ENCODE measurements around the gene CCDC187.

The CCDC187 gene

DNA sequence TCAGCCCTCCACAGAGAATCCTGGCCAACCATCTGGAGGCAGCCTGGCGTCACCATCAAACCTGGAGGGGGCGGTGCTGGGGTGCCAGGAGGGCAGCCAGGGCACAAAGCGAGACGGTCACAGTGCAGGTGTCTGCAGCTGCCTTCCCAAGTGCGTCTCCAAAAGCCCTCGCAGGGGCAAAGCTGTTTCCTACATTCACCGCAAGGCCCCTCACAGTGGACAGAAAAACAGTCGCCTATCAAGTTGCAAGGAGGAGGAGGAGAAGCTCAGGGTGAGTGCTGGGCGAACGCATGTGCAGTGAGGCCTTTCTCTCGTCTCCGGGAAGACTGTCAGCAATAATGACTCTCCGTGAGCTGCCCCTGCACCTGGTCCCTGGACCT lies 81.0 kb downstream of the CCDC187 start:
- DNase-seq = no peak

DNA sequence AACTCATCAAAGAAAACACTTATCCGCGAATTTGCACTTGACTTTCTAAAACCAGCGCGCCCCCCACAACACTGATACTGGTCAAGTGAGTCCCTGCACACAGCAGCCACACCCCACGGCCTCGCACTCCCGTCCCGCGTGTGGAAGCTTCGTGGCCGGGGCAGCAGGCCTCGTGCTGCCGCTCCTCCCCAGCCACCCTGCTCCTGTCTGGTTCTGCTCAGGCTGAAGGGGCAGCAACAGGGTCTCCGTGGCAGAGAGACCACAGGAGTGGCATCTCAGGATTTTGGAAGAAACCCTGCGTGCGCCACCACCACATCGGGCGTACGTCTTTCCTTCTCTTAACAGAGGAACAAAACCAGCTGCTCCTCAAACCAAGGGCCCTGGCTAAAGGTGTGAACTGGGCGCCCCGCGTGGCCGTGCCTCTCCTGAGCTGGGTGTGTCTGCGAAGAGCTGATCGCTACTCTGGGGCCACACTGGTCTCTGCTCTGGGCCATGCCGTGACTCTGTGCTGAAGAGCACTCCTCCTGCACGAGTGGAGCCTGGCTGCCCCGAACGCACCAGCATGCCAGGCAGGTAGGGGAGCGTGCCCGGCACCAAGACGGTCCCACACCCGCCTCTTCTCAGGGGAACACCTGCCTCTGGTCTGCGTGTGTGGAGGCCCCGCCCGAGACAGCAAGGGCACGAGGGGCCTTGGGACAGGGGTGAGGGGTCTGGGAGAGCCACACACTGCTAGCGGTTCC lies 81.6 kb downstream of the CCDC187 start:
- DNase-seq = no peak

DNA sequence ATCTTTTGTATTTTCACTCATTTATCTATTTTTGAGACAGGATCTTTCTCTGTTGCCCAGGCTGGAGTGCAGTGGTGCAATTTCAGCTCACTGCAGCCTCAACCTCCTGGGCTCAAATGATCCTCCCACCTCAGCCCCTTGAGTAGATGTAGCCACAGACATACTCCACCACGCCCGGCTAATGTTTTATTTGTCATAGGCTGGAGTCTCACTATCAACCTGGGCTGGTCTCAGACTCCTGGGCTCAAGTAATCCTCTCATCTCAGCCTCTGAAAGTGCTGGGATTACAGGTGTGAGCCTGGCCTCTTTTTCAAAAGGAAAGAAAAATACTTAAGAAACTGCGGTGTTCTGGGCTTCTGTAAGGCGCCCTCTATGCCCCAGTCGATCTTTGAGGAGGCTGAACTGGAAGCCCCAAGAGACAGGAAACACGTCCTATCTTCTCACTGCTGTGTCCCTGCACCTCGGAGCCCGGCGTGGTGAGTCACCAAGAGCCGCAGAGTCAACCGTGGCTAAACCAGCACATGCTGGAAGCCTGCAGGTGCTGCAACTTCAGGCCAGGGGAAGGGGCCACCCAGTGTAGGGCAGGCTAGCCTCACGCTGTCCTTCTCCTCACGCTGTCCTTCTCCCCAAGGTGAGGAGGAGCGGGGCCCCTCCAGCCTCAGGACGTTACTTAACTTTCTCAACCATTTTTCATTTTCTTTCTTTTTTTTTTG lies 83.7 kb downstream of the CCDC187 start:
- DNase-seq = no peak

DNA sequence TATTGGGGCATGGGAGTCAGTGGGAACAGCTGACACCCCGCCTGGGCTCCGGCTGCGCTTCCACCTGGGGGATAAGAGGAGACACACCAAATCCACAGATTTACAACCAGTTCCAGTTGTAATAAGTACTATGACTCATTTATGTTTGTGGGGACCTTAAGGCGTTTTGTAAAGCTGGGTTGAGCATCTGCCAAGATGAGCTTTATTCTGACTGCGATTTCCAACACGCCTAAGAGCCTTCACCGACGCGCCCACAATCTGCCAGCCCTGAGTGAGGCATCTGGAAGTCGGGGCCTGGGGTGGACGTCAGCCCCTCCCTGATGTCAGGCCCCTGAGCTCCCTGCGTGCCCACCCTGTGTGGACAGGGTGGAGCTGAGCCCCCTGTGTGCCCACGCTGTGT lies 84.6 kb downstream of the CCDC187 start:
- no peak for DNase-seq

DNA sequence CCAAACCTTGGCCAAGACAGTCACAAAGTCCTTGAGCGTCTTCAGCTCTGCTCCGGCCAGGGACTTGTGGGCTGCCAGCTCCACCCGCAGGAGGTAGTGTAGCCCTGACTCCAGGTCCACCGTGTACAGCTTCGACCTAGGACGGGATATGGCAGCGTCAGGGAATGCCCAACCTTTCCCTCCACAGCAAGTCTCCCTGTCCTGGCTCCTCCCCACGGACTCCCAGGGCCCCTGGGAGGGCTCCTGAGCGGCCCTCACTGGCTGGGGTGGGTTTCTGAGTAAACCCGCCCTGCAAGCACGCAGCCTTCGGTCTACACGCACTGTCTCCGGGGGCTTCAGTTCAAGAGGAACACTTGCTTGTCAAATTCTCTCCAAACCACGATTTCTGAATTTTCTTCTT lies 85.2 kb downstream of the CCDC187 start:
- no peak for DNase-seq

DNA sequence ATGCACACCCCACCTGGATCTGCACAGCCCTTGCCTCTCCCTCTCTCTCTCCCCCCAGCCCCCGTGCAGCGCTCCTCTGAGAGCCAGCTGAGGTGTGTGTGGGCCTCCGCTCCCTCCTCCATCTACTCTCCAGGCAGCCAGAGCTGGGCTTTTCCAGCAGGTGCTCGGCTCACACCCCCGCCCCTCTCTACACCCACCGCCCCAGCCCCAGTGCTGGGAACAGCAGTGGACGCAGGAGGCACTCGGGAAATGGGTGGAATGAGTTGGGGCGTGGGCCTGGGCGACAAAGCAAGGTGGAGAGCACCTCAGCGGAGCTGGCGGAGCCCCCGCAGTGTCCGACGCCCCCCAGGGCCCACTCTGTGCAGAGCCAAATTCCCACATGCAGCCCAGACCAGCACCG lies 85.6 kb downstream of the CCDC187 start:
- no peak for DNase-seq

DNA sequence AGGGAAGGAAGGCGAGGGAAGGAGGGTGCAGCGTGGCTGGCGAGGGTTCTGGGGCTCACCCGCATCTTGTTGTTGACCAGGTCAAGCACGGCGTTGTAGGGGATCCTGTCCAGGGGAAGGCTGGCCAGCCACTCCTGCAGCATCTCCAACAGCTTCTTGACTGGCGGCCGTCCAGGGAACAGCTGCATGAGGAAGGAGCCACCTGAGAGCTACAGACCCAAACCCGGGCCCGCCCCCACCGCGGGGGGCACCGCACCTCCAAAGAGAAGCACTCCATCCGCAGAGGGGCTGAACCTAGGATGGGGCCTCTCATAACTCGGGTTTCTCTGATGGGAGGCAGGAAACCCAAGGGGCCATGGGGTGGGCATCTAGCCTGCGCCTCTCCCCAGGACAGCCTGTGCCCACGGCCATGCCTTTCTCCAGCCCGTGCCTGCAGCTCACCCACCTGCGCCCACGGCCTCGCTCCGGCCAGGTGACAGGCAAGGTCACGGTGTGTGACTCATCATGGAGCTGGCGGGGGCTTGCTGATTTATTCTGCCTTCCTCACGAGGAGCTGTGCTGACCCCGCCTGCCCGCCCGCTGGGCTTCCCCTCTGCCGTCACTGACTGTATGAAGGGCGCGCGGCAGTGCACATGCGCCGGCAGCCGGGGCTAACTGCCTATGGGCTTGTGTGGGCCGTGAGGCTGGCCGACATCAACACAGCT lies 87.2 kb downstream of the CCDC187 start:
- DNase-seq = no peak

DNA sequence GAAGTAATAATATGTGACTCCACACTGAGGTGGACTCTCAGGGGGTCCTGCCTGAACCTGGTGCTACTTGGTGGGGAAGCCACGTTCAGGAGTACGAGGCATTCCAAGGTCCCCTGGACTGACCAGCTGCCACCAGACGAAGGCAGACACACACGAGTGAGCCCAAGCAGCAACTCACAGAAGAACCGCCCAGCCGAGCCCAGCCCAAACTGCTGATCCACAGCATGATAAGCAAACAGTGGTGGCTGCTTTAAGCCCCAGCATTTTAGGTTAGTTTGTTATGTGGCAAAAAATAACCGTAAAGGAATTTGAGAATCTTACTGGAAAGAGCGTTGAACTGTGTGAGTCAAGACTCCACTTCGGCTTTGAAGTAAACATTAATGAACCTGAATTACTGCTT lies 90.2 kb downstream of the CCDC187 start:
- DNase-seq = no peak

DNA sequence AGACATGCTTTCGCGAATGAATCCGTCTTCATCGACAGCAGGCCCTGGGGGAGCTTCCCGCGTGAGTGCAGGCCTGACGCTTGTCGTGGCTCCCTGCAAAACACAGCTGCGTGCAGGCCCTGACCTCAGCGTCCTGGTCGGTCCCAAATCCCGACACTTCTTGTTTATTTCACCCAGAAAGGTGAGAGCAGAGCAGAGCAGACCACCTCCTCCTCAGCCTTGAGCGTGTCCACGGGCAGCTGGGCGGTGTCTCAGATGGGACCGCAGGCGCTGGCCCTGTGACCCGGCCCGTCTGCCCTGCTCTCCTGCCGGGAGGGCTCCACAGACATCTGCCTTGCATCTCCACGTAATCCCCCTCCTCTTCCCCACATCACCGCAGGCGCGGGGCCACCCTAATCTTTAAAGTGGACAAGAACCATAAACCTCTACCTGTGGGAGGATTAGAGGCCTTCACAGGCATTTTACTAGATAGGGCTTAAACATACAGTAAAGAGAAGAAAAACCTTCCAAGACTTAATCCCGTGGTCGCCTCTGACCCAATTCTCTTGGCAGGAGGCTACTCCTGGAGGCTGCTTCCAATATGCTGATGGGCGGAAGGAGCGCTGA lies 91.4 kb downstream of the CCDC187 start:
- no peak for DNase-seq

DNA sequence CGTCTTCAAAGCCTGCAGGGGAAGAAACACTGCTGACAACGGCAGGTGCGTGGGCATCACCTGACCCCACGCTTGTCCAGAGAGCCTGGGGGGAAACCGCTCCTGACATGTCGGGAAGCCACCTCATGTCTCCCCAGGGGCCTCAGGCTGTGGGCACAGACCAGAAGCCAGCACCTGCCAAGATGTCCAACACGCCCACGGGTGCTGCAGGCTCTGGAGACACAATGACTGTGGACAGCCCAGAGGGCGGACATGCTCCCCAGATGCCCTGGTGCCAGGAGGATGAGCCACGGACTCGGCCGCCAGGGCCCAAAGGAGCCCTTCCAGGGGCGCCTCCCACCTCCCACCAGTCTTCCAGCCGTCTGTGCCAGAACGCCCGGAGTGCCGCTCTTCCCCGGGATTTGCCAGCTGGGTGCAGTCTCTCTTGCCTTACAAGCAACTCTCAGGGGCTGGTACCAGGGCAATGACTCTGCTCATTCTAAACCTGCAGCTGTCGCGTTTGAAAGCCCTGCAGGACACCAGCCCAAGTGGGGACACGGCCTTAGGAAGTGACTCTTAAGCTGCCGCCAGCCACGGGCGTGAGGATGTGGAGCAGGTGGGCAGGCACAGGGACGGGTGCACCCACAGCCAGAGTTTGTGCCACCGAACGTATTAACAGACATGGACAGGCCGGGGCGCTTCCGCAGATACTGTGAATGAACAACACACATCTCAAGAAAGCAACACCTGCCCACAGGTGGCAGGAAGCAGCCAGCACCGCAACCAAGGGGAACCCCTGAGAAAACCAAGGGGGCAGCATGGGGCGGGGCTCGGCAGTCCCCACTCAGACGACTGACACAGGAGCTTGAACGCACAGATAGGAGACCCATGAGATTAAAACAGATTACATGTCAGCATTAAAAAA lies 92.2 kb downstream of the CCDC187 start:
- DNase-seq = no peak

DNA sequence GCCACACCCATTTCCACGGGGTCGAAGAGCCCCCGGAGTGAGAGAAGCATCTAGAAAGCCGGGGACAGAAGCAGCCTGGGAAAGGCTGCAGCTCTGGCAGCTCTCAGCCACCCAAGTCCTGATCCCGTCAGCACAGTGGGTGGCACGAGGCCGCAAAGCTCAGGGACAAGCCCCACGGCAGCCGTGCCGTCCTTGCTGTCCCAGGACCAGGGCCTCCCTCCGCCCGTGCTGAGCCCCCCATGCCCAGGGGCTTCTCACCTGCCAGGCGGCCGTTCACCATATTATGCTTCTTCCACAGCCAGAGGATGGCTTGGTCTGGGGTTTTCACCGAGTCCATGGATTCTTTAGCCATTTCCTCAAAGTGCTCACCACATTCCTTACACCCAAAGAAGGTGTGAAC lies 92.9 kb downstream of the CCDC187 start:
- no peak for DNase-seq

DNA sequence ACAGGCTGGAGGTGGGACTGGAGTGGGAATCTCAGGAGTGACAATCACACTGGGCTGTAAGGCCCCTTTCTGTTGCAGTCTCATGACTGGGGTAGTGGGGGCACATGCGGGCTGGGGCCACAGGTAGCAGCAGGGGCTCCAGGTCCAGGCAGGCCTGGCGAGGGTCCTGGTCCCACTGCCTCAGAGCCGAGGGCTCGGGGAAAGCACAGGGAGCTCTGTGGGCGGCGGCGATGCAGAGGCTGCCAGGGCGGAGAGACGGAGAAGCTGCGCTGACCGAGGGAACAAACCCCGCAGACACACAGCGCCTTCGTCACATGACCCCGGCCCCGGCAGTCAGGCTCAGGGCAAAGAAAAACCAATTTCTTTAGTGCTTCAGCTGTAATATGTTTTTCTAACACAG lies 93.6 kb downstream of the CCDC187 start:
- no peak for DNase-seq

DNA sequence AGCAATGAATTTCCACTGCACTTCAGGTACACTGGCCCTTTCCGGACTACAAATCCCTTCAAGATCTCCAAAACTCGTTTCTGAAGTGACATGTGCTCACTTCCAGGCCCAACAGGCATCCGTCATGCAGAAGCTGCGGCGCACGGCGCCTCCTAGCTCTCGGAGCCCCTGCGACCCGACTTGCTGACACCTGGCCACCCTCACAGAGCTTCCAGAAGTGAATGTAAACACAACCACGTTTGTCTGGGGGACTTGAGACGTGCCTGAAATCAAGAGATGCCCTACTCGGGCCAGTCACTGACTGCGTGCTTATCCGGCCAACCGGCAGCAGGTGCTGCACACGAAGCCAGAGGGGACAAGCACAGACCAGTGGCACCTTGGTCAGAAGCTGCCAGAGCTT lies 94.1 kb downstream of the CCDC187 start:
- DNase-seq = no peak

DNA sequence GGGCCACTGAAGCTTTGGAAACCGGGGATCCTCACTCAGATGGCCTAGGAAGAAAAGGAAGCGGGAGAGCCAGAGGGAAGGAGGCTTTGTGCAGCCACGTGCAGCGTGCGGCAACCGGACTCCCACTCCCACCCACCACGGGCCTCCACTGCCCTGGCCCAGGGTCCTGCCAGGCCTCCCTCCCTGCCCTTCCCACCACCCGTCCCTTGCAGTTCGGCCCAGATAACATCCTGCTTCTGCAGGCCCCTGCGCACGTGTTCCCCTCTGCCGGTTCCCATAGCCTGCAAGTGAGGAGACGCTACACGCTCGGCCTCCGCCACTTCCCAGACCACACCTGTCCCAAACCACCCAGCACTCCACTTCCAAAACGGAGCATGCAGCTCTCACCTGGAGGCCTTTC lies 94.7 kb downstream of the CCDC187 start:
- DNase-seq = no peak

DNA sequence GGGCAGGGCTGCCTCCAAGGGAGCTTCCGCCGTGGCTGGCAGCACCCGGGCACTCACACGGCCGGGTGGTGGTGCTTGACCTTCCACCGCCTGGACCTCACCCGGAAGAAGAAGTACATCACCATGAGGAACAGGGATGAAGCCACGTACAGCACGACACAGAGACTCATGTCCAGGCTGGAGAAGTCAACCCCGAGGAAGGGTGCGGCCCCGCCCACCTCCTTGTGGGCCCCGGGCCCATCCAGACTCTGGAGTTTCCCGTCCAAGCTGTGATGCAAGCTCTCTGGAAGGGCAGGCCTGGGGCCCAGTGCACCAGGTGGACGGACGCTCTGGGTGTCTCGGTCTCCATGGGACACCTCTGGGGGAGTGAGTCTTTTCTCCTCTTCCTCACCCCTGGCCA lies 95.2 kb downstream of the CCDC187 start:
- no peak for DNase-seq

DNA sequence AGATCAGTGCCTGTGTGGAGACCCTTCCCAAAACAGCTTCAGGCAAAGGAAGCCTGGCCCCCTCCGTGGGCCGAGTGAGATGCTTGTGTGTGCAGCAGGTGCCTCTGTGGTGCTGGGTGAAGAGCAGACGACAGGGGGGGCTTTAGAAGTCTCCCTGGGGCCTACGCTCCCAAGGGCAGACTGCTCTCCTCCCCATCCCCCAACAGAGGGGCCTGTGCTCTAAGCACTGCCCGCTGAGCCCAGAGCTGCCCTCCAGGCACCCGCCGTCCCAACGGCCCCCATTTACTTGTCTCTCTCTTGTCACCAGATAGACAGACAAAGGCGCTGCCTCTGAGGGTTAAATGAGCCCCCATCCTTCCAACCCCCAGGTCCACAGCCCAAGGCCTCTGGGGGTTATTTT lies 96.3 kb downstream of the CCDC187 start:
- no peak for DNase-seq

DNA sequence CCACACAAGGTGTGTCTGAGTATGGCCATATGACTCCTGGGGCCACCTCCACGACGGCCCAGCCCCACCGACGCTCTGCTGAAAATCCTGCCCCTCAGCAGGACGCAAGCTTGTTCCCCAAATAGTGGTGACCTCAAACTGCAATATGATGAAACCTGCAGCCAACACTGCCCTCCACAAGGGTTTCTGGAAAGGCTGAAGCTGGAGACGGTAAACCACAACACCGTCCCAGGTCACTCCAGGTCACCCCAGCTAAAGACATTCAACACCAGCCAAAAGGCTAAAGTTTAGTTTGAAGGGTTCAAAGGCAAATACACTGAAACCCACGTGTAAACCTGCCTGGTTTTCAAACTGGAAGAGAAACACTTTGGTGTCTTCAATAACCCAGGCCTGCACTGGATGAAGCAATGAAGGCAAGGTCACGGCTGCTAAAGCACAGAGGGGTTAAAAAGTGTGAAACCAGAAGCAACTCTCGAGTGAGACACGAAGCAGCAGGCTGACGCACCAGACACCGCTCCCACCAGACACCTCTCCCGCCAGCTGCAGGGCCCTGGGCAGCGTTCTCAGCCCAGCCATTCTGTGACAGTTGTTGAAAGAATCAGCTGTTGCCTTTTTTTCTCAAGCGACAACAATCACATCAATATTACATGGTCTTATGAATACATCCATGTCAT lies 97.2 kb downstream of the CCDC187 start:
- DNase-seq = peak; percentile 2 to 54 (median 38)

DNA sequence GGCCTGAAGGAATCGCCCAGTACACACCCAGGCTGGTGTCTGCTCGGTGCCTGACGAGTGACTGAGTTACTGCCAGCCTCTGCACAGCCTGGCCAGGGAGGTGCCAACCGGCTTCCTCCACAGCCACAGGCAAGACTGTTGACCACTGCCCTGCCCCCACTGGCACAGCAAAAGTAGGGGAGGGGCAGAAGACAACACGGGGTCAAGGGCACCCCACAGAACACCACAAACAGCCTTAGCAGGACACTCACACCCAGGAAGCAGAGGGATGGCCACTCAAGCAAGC lies 98.2 kb downstream of the CCDC187 start:
- no peak for DNase-seq

DNA sequence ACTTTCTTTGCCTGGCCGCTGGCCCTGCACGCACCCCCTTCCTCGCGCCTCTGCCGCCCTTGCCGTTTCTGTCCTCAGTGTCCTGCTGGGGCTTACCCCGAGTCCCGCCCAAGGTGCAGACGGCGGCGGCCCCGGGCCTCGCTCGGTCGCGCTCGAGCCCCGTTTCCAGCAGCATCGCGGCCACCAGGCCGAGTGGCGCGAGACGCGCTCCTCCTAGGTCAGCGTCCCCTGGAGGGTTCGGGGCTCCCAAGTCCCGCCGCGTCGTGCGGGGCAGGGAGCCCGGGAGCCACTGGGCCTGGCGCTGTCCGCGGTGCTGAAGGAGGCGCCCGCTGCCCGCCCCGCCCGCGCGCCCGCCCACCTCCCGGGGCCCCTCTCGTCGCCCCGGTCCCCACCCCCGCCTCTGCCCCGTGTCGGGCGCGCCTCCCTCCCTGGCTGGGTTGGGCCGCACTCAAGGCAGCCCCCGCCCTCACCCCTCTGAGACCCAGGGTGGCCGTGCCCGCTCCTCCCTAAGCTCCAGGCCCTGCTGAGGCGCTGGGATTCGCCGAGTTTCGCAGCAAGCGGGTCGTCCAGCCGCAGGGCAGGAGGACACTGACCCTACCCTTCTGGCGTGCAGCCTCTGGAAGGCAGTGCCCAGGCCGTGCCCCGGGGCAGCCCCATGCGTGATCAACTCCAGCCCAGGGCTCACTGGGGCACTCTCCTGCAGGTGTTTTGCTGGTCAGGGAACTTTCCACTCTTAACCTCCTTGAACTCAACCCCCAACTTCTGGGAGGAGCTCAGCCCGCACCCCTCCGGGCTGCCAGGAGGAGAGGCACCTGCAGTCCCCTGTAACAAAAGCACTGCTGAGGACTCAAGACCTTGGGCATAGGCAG lies 98.8 kb downstream of the CCDC187 start, which contains the start of gene LHX3:
TSS of gene LHX3 (minus strand) at position 291 of the 869 bp plus-strand sequence. CDS start at position 175, 116 bp downstream.
- DNase-seq = peak; percentile 9 to 70 (median 40)

DNA sequence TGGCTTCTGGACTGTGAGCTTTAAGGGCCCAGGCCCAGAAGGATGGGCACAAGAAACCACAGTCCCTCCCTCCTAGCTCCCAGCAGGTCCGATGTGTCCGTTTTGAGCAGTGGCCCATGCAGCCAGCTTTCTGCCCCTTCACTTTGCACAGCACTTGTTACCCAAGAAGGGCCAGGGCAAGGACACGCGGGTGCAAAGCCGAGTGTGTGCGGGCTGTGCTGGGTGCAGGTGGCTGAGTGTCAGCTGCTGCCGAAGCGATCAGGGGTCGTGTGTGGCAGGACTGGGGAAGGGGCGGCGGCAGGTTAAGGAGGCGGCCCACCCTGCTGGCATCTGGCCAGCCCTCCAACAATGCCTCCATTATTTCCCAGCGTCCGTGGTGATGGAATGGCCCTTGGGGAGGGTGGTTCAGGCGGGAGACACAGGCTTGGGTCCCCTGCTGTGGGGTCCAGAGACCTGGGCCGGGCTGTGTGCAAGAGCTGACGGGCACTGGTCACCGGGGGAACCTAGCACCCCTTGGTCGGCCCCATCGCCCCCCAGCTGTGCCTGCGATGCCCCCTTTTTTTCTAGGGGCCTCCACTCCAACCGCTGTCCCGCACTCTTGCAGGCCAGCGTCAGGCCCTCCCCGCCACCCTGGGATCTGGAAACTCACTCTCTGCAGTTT lies 99.6 kb downstream of the CCDC187 start:
- DNase-seq = no peak

Data from suppressor macrophage (primary cell).